ENCODE measurements around the gene ZNF680. TPM values are rescaled to one million over a fixed set of nuclear protein-coding genes. Genes with fewer than 3 reads are reported as not detected.

The ZNF680 gene
- total RNA-seq, 1 experiment from 2014 or later = 11.2 TPM

- TF ChIP-seq ZBTB33 (IDR thresholded peaks at IDR 0.05; ENCODE audit: extremely low read depth, insufficient replicate concordance, low read length) = no peak
- TF ChIP-seq EZH2 (IDR thresholded peaks at IDR 0.05) = no peak
- TF ChIP-seq ZFX (IDR thresholded peaks at IDR 0.05) = no peak
Observed at GRCh38 chr7:64611717-64612116, 48.8 kb upstream of the ZNF680 start (continued).

- Histone ChIP-seq H3K27ac (ENCODE audit: low read depth, low read length) (no peak overlapping the region), H2AFZ (ENCODE audit: low read depth, low read length, poor library complexity, severe bottlenecking) (no peak overlapping the region), H3K4me1 (ENCODE audit: control insufficient read depth in 1 of 2, insufficient read depth in 2 of 2, low read length in 2 of 2) (no peaks in the 10 kb centered on the region), H3K9me2 (ENCODE audit: insufficient read depth) (no peaks in the 10 kb centered on the region), H3K9me3 (ENCODE audit: control insufficient read depth in 1 of 2, insufficient read depth in 1 of 2, low read depth in 1 of 2, low read length in 2 of 2) (peaks cover 0 to 5% of the 10 kb centered on the region in 2 experiments; a peak in 1 of 4 replicates), H3K4me2 (ENCODE audit: low read length) (no peak overlapping the region), H3K36me3 (ENCODE audit: control insufficient read depth in 1 of 2, insufficient read depth in 2 of 2, low read length in 2 of 2) (no peaks in the 10 kb centered on the region), H3K79me2 (ENCODE audit: insufficient read depth, low read length) (no peaks in the 10 kb centered on the region), H3K9ac (ENCODE audit: low read length) (no peak overlapping the region), H4K20me1 (ENCODE audit: insufficient read depth) (no peaks in the 10 kb centered on the region), H3K27me3 (ENCODE audit: insufficient read depth, low read length) (no peaks in the 10 kb centered on the region), H3K4me3 (replicated peaks in 1 of 2; ENCODE audit: low read depth in 1 of 2, low read length in 2 of 2) (no peak overlapping the region)
- DNase-seq (ENCODE audit: low read depth, low spot score) (no peak), ATAC-seq (no peak)
- BruUV-seq (replicated peaks) = no TSS peak
- ChIA-PET POLR2A (no interaction called here), CTCF (no interaction called here), RAD21 (ENCODE audit: low non-redundant PET in 1 of 2, low total read pairs in 2 of 2, uncharacterized antibody in 2 of 2, unreplicated experiment in 2 of 2) (no interaction called here)
- TF ChIP-seq CBX3 (IDR thresholded peaks at IDR 0.05; ENCODE audit: low read depth) = no peak
- TF ChIP-seq TCF7L2 (IDR thresholded peaks at IDR 0.05; ENCODE audit: borderline replicate concordance, extremely low read depth, insufficient read depth, insufficient read length) = no peak
- TF ChIP-seq POLR2A (IDR thresholded peaks at IDR 0.05; ENCODE audit: borderline replicate concordance, extremely low read depth, insufficient read depth, insufficient read length) = no peak
- TF ChIP-seq ATF3 (IDR thresholded peaks at IDR 0.05) = no peak
- TF ChIP-seq CEBPB (IDR thresholded peaks at IDR 0.05; ENCODE audit: low read depth) = no peak
- no peak for TF ChIP-seq REST (IDR thresholded peaks at IDR 0.05; ENCODE audit: low read depth)
- intact Hi-C loops (cut with micrococcal nuclease) = no loop called here
Observed at GRCh38 chr7:64610997-64611396, 48.1 kb upstream of the ZNF680 start.

All from HCT116 (cell line).